HK-2 (cell line): Measurements from ENCODE around the gene MMD2.
"Not testable (repeated sequence)": the region's sequence is repeated elsewhere in the genome, so short reads cannot be mapped to it uniquely, and the experiment has no call there.

Experiments
- DNase-seq: peaks from one replicate; pipeline ENCODE4 v3.0.0-alpha.2; 2018; ENCODE audit not compliant: unreplicated experiment

Gene MMD2, protein sequence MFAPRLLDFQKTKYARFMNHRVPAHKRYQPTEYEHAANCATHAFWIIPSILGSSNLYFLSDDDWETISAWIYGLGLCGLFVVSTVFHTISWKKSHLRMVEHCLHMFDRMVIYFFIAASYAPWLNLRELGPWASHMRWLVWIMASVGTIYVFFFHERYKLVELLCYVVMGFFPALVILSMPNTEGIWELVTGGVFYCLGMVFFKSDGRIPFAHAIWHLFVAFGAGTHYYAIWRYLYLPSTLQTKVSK

GRCh38 chr7:4958477-4959301 lies at the start of gene MMD2:
MMD2 (minus strand) TSS chr7:4959187; CDS start chr7:4959017, 170 bp downstream.
- DNase-seq, result no peak

DNA sequence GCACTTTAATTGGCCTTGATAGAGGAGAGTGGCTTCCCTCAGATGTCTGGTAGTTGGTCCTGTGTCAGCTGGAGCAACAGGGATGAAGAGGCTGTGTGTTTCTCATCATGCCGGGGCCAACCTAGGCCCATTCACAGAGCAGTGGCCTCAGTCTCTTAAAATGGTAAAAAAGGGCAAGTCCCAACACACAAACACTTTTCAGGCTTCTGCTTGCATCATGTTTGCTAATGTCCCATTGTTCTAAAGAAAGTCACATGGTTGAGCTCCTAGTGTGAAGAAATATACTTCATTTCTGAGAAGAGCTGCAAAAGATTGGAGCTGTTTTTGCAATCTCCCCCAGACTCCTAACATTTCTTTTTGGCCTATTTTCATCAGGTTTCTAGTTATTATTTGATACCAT lies 46.1 kb upstream of the MMD2 start:
- DNase-seq, result no peak

GRCh38 chr7:5001911-5002310 lies 42.9 kb upstream of the MMD2 start:
- no peak for DNase-seq

- DNase-seq, result no peak
Observed at GRCh38 chr7:5001003-5001402, 42.0 kb upstream of the MMD2 start.

DNA sequence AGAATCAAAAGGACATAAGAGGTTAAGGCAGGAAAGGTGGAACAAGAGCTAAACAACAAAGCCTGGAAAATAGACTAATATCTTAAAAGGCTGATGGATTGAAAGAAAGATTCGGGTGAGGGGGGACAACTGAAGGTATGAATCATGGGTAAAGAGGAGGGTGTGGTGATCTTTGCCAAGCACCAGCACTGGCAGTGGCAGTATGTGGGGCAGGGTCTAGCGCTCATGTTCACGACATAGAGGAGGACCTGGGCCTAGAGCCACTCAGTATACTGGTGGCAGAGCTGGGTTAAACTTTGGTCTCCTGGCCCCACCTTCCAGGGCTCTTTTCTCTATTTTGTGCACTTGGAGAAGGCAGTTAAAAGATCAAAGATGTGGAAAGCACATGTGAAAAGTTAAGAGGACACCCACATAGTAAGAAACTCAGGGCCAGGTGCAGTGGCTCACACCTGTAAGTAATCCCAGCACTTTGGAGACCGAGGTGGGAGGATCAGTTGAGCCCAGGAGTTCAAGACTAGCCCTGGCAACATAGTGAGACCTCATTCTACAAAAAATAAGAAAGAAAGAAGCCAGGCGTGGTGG lies 40.5 kb upstream of the MMD2 start:
- DNase-seq, result no peak

DNA sequence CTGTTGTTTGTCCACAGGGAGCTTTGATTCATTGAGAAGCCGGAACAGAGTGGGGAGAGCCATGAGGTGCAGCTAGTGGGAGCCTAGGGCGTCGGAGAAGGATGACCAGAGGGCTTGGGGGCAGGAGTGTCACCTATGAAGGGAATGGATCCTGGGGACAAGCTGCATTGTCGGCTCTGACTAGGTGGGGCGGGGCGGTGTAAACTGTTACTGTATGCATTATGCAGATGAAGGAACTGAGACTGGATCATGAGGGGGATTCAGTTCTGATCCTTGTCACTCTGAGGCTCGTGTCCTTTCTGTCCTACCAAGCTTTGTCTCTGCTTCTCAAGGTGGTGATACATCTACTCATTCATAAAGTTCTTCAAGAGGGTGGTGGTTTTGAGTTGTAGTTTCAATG lies 39.9 kb upstream of the MMD2 start:
- DNase-seq, result no peak

DNA sequence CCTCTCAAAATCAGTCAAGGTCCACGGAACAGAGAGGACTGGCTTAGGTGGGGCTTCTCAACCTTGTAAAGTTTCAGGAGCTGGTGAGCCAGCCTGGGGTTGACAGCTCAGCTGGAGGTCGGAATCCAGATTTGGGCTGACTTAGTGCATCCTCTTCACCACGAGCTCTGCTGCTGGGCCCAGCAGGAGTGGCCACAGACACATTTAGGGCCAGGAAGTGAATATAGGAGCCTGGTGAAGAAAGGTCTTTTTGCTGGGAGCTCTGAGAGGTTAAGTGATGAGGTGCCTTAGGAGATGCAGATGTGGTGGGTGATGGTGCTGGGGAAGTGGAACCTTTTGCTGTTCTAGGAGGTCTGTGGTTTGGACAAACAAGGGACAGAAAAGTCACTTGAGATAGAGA lies 39.3 kb upstream of the MMD2 start:
- no peak for DNase-seq

GRCh38 chr7:4996696-4997222 lies 37.8 kb upstream of the MMD2 start:
- no peak for DNase-seq

DNA sequence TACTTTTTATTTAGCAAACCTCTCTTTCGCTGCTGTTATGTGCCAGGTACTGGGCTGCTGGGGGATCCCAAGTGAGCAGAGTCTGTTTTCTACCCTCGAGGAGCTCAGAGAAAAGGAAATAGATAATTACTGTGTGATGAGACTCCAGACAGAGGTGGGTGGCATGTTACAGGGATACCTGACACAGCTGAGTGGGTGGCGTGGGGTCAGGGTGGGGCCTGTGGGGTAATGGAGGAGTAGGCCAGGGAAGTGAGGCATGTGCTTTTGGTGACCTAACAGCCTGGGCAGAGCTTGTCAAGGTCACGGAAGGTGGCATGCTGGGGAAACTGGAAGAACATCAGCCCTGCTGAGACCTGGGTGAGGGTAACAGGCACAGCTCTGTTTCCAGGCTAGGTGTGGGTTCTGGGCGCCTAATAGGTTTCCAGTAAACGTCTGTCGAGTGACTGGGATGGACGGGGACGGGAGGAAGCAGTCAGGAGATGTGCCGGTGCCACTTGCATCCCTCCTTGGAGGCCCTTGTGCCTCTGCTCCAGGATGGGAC lies 36.5 kb upstream of the MMD2 start:
- DNase-seq, result no peak

DNA sequence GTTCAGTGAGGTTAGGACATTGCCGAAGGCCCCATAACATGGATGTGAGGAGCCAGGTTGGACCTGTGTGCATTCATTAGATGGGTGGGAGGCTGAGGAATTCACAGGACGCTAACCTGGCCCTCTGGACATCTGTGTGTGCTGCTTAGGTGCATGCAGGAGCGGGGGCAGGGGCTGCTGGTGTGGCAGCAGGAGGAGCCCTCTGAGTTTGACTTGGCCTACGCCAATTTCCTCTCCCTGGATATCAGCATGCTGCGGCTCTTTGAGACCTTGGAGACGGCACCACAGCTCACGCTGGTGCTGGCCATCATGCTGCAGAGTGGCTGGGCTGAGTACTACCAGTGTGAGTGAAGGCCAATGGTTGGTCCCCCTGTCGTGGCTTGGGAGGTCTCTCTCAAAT lies 34.5 kb upstream of the MMD2 start:
- DNase-seq, result no peak

DNA sequence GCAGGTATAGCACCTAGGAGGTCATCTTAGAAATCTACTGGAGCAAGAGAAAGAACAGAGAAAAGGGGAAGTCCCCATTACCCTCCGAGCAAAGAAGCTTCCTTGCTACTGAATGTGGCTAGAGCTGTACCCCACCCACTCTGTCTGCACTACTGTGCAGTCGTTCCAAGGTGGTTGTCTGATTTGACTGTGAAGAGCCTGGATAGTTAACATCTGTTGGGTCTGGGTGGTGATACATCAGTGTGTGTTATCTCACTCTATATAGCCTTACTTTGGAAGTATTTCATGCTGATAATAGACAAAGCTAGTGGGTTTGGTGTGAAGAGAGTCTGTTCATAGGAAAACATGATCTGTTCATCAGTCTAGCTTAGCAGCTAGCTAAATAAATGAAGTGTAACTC lies 23.8 kb upstream of the MMD2 start:
- DNase-seq, result not testable (repeated sequence)

DNA sequence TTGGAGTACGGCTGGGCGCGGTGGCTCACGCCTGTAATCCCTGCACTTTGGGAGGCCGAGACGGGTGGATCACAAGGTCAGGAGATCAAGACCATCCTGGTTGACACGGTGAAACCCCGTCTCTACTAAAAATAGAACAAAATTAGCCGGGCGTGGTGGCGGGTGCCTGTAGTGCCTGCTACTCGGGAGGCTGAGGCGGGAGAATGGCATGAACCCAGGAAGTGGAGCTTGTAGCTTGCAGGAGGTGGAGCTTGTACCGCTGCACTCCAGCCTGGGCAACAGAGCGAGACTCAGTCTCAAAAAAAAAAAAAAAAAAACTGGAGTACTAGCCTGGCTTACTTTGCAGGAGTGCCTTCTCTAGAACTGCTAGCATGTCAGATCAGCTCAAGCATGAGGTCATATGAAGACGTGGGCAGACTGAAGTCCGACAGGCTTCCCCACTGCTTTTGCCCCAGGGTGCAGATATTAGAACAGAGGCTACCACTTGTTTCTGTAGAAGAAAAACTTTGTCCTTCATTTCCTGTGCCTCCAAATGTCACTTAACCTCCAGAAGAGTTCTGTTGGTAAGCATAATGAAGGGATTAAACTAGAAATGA lies 22.4 kb upstream of the MMD2 start:
- not testable (repeated sequence) for DNase-seq

DNA sequence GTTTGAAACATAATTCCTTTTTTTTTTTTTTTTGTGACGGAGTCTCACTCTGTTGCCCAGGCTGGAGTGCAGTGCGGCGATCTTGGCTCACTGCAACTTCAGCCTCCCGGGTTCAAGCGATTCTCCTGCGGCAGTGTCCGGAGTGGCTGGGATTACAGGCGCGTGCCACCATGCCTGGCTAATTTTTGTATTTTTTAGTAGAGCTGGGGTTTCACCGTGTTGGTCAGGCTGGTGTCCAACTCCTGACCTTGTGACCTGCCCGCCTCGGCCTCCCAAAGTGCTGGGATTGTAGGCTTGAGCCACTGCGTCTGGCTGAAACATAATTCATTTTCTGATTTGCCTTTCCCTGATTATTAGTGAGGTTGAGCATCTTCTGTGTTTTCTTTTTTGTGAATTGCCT lies 16.6 kb upstream of the MMD2 start:
- DNase-seq, result not testable (repeated sequence)

DNA sequence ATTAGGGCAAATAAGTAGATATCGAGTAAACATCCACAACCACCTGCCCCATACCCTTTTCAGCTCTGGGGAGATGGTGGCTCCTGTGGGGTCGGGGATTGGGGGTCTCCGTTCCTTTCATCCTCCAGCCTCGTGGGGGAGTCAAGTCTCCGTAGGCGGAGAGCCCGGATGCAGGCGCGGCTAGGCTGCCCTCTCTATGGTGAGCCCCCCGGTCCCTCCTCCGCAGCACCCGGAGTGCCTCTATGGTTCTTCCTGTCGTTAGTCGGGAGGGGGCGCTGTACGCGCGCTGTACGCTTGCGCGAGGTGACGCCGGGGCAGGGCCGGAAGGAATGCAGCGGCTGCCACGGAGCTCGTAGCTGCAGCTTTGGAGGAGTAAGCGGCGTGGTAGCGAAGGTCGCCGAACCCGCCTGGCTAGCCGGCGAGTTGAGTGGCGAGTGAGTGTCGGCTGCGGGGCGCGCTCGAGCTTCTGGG lies 14.8 kb upstream of the MMD2 start:
- DNase-seq, result peak; percentile 97

DNA sequence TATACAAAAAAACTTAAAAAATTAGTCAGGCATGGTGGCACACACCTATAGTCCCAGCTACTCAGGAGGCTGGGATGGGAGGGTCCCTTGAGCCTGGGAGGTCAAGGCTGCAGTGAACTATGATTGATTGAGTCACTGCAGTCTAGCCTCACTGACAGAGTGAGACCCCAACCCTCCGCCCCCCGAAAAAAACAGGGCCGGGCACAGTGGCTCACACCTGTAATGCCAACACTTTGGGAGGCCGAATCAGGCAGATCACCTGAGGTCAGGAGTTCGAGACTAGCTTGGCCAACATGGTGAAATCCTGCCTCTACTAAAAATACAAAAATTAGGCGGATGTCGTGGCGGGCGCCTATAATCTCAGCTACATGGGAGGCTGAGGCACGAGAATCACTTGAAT lies 13.5 kb upstream of the MMD2 start:
- not testable (repeated sequence) for DNase-seq

- DNase-seq, result no peak
Observed at GRCh38 chr7:4965295-4966022, 6.5 kb upstream of the MMD2 start.

DNA sequence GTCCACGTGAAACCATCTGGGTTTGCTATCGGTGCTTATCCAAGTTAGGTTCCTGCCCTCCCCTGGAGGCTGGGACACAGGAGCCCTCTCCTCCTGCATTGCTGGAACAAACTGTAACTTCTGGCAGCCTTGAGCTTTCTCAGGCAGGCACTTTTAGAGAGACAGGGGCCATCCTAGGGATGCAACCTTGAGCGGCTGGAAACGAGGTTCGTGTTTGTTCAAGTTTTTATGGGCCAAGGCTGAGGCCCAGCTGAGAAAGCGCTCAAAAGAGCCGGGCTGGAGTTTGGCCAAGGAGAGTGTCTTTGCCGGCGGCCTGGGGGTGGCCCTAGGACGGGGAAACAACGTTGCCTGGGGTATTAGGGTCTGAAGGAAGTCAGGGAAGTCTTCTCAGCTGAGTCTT lies 5.5 kb upstream of the MMD2 start:
- DNase-seq, result no peak

DNA sequence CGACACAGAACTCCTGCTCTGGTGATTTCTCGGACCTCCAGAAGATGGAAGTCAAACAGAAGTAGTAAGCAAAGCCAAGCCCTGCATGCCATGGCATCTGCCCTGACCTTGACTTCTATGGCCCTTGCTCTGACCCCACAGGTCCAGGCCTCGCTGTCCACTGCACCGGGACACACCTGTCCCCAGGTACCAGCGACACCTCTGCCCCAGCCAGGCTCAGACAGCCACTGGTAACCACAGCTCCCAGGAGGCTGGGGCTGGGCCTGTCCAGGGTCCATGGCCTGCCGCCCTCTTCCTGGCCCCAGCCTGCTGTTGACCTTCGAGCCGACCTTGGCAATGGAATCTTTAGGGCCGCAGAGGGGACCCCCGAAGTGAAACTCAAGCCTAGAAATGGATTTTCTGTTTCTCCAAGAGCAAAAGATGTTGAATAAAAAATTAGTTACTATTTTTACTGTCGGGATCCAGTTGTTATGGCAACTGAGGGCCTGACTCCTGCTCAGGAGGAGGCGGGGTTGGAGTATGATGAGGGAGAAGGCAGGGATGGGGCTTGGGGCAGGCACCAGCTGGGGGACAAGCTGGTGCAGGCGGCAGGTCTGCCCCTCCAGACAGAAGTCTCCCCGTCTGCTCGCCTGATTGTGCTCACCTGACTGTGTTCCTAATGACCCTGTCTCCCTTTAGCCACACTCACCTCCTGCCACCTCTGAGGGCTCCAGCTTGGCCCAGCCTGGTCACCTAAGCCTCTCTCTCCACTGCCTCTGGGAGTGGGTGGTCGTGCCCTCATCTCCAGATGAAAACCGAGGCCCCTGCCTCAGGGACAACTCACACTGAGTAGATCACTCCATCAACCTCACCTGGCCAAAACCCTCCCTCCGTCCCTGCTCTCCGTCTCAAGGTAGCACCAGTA lies 4.1 kb upstream of the MMD2 start:
- no peak for DNase-seq

- DNase-seq, result no peak
Observed at GRCh38 chr7:4960363-4960762, 1.4 kb upstream of the MMD2 start.

DNA sequence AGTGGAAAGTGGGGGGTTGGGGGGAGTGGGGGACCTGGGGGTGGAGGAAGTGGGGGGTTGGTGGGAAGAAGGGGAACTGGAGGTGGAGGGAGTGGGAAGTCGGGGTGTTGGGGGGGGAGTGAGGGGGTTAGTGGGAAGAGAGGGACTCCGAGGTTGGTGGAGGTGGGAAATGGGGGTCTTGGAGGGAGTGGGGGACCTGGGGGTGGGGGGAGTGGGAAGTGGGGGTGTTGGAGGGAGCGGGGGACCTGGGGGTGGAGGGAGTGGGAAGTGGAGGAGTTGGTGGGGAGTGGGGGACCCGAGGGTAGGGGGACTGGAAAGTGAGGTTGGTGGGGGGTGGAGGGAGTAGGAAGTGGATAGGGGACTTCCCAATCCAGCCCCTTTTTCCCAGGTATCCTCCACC lies 906 bp upstream of the MMD2 start:
- DNase-seq, result no peak
